ENCODE measurements around the gene ZKSCAN5.

ZKSCAN5 gene

DNA sequence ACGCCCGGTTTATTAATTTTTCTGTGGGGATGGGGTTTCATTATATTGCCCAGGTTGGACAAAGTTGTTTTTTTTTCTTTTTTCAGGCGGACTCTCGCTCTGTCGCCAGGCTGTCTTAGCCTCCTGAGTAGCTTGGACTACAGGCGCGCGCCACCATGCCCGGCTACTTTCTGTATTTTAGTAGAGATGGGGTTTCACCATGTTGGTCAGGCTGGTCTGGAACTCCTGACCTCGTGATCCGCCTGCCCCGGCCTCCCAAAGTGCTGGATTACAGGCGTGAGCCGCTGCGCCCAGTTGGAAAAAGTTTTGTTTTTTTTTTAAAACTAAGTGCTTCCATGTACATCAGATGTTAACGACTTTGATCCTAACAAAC, 3.8 kb upstream of the ZKSCAN5 start:
- TF ChIP-seq SIN3A (IDR thresholded peaks at IDR 0.05; ENCODE audit: borderline replicate concordance, insufficient read depth, low read length) (no peak), FOXP2 (optimal IDR thresholded peaks at IDR 0.05; ENCODE audit: borderline replicate concordance, extremely low read depth, extremely low read length, insufficient read depth) (no peak), POLR2AphosphoS5 (IDR thresholded peaks at IDR 0.05; ENCODE audit: low read depth, low read length) (no peak), TAF1 (IDR thresholded peaks at IDR 0.05; ENCODE audit: borderline replicate concordance, insufficient read depth, low read length) (no peak)
- TF ChIP-seq, protein P1, sequence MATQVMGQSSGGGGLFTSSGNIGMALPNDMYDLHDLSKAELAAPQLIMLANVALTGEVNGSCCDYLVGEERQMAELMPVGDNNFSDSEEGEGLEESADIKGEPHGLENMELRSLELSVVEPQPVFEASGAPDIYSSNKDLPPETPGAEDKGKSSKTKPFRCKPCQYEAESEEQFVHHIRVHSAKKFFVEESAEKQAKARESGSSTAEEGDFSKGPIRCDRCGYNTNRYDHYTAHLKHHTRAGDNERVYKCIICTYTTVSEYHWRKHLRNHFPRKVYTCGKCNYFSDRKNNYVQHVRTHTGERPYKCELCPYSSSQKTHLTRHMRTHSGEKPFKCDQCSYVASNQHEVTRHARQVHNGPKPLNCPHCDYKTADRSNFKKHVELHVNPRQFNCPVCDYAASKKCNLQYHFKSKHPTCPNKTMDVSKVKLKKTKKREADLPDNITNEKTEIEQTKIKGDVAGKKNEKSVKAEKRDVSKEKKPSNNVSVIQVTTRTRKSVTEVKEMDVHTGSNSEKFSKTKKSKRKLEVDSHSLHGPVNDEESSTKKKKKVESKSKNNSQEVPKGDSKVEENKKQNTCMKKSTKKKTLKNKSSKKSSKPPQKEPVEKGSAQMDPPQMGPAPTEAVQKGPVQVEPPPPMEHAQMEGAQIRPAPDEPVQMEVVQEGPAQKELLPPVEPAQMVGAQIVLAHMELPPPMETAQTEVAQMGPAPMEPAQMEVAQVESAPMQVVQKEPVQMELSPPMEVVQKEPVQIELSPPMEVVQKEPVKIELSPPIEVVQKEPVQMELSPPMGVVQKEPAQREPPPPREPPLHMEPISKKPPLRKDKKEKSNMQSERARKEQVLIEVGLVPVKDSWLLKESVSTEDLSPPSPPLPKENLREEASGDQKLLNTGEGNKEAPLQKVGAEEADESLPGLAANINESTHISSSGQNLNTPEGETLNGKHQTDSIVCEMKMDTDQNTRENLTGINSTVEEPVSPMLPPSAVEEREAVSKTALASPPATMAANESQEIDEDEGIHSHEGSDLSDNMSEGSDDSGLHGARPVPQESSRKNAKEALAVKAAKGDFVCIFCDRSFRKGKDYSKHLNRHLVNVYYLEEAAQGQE (IDR thresholded peaks at IDR 0.05; ENCODE audit: insufficient read depth in 1 of 2, low read depth in 2 of 2, low read length in 2 of 2), result no peak

GRCh38 chr7:99504281-99504602, 220 bp upstream of the ZKSCAN5 start:
- TF ChIP-seq POLR2AphosphoS5 (IDR thresholded peaks at IDR 0.05; ENCODE audit: low read depth, low read length), result no peak
- TF ChIP-seq FOXP2 (optimal IDR thresholded peaks at IDR 0.05; ENCODE audit: borderline replicate concordance, extremely low read depth, extremely low read length, insufficient read depth), result no peak
- TF ChIP-seq, protein P1 (IDR thresholded peaks at IDR 0.05; ENCODE audit: insufficient read depth in 1 of 2, low read depth in 2 of 2, low read length in 2 of 2), result no peak
- TF ChIP-seq TAF1 (IDR thresholded peaks at IDR 0.05; ENCODE audit: borderline replicate concordance, insufficient read depth, low read length), result no peak
- no peak for TF ChIP-seq SIN3A (IDR thresholded peaks at IDR 0.05; ENCODE audit: borderline replicate concordance, insufficient read depth, low read length)

DNA sequence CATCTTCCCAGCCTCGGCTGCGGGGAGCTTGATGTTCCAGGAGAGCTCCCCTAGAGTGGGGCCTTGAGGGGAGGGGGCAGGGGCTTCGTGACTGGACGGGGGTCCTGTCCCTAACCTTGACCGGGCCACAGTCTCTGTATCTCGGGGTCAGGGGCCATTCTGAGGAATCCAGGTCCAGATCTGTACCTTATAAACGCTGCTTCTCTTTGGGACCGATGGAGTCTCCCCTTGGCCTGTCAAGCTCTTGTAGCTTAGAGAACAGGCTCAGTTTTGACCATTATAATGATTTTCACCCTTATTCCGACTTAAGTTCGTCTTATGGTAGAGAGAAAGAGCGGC, 831 bp downstream of the ZKSCAN5 start:
- TF ChIP-seq, protein P1 (IDR thresholded peaks at IDR 0.05; ENCODE audit: insufficient read depth in 1 of 2, low read depth in 2 of 2, low read length in 2 of 2), result no peak
- TF ChIP-seq SIN3A (IDR thresholded peaks at IDR 0.05; ENCODE audit: borderline replicate concordance, insufficient read depth, low read length) (no peak), FOXP2 (optimal IDR thresholded peaks at IDR 0.05; ENCODE audit: borderline replicate concordance, extremely low read depth, extremely low read length, insufficient read depth) (no peak), TAF1 (IDR thresholded peaks at IDR 0.05; ENCODE audit: borderline replicate concordance, insufficient read depth, low read length) (no peak), POLR2AphosphoS5 (IDR thresholded peaks at IDR 0.05; ENCODE audit: low read depth, low read length) (no peak)

DNA sequence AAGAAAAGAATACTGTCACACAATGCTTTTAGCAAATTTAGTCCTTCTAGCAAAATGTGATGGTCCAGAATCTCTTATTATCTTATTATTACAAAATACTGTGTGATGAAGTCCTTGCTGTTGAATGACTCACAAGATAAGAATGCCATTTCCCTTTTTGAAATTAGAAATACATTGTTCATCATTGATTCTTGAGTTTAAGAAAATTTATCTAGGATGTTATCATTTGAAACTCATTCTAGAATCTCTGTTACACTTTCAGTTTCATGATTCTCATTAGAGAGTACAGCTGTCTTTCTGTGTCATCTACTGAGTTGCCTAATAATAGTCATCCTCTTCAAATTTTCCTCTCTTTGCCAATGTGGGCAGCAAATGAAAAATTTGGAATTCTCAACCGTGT, 9.6 kb downstream of the ZKSCAN5 start:
- TF ChIP-seq SIN3A (IDR thresholded peaks at IDR 0.05; ENCODE audit: borderline replicate concordance, insufficient read depth, low read length), result no peak
- TF ChIP-seq, protein P1 (IDR thresholded peaks at IDR 0.05; ENCODE audit: insufficient read depth in 1 of 2, low read depth in 2 of 2, low read length in 2 of 2), result no peak
- no peak for TF ChIP-seq POLR2AphosphoS5 (IDR thresholded peaks at IDR 0.05; ENCODE audit: low read depth, low read length)

DNA sequence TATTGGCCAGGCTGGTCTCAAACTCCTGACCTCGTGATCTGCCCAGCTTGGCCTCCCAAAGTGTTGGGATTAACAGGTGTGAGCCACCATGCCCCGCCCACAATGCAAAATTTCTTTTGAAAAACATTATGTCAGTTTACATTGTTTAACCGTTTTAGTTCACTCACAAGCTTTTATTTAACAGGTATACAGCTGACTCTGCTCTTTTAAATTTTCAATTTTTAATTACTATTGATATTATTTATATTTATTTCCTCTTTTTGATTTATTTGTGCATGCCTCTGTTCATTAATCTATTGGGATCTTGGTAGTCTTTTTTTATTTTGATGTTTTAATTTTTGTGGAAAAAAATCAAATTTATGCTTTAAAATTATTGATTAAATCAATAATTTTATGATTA, 16.9 kb downstream of the ZKSCAN5 start:
- no peak for TF ChIP-seq SIN3A (IDR thresholded peaks at IDR 0.05; ENCODE audit: borderline replicate concordance, insufficient read depth, low read length)
- TF ChIP-seq TAF1 (IDR thresholded peaks at IDR 0.05; ENCODE audit: borderline replicate concordance, insufficient read depth, low read length), result no peak
- no peak for TF ChIP-seq POLR2AphosphoS5 (IDR thresholded peaks at IDR 0.05; ENCODE audit: low read depth, low read length)
- TF ChIP-seq, protein P1 (IDR thresholded peaks at IDR 0.05; ENCODE audit: insufficient read depth in 1 of 2, low read depth in 2 of 2, low read length in 2 of 2), result no peak
- no peak for TF ChIP-seq FOXP2 (optimal IDR thresholded peaks at IDR 0.05; ENCODE audit: borderline replicate concordance, extremely low read depth, extremely low read length, insufficient read depth)
